HCT116 (cell line): ENCODE data around the gene SPEF2. TPM values are rescaled to one million over a fixed set of nuclear protein-coding genes. Genes with fewer than 3 reads are reported as not detected.

ENCODE experiments used
- ATAC-seq: fragments of 200-7000 bp; cut with Tn5 transposase; 2 replicates; pipeline ENCODE4 v1.9.1; 2020; ENCODE audit warnings: mild to moderate bottlenecking, moderate library complexity
- BruUV-seq: library from RNA; stranded (reverse); fragments of 400-500 nt; replicated peaks from 2 replicates; lab custom pipeline; 2021; lab: Mats Ljungman, UMichigan
- CTCF ChIA-PET: fragments of 300-600 bp; sonication (Branson Sonifier 250); formaldehyde crosslinking; loops from one replicate; lab custom pipeline; 2021; ENCODE audit warnings: antibody characterized with exemption; lab: Charles Lee
- POLR2A ChIA-PET: fragments of 300-600, 350-600 bp; sonication (Branson Sonifier 250); formaldehyde crosslinking; loops from one replicate; lab custom pipeline; 2021; ENCODE audit warnings: antibody characterized with exemption; lab: Charles Lee
- RAD21 ChIA-PET, 2 experiments: fragments of 300-600 bp; sonication (Branson Sonifier 250); formaldehyde crosslinking; loops; one replicate each; lab custom pipeline; 2023; ENCODE audit warnings: low total read pairs in 2 of 2; ENCODE audit not compliant: uncharacterized antibody in 2 of 2, unreplicated experiment in 2 of 2, low non-redundant PET in 1 of 2; lab: Charles Lee
- DNase-seq: peaks from one replicate; pipeline ENCODE4 v3.0.0-alpha.2; 2010; ENCODE audit warnings: low read depth, low spot score
- H2AFZ ChIP-seq: fragments of 200-600 bp; shearing (Covaris generic), sonication (generic); 2 replicates; pipeline ENCODE4 v1.6.1; 2017; ENCODE audit warnings: low read depth, mixed run types, mixed read lengths, antibody characterized with exemption, low read length; ENCODE audit not compliant: poor library complexity, severe bottlenecking
- H3K27ac ChIP-seq: 2 replicates; pipeline ENCODE4 v1.5.1; 2012; ENCODE audit warnings: low read depth, low read length
- H3K27me3 ChIP-seq: fragments of 200-600 bp; sonication (generic); 2 replicates; pipeline ENCODE4 v1.6.1; 2016; ENCODE audit warnings: mixed run types, low read length, mixed read lengths; ENCODE audit not compliant: insufficient read depth
- H3K36me3 ChIP-seq, 2 experiments: fragments of 200-500 bp in 1 of 2; fragments of 200-600 bp in 1 of 2; sonication (Bioruptor generic) in 1 of 2; sonication (generic) in 1 of 2; 2 replicates each; pipeline versions ENCODE4 v1.5.1 to v1.6.1; 2014 to 2016; ENCODE audit warnings: low read length in 2 of 2, inconsistent platforms in 1 of 2, mixed read lengths in 1 of 2, mixed run types in 1 of 2; ENCODE audit not compliant: insufficient read depth in 2 of 2, control insufficient read depth in 1 of 2
- H3K4me1 ChIP-seq, 2 experiments: fragments of 200-600 bp in 1 of 2; sonication (generic) in 1 of 2; 2 replicates each; pipeline versions ENCODE4 v1.5.1 to v1.6.1; 2012 to 2017; ENCODE audit warnings: low read length in 2 of 2, inconsistent platforms in 1 of 2, mild to moderate bottlenecking in 1 of 2, mixed read lengths in 1 of 2, mixed run types in 1 of 2, moderate library complexity in 1 of 2; ENCODE audit not compliant: insufficient read depth in 2 of 2, control insufficient read depth in 1 of 2
- H3K4me2 ChIP-seq: fragments of 200-600 bp; sonication (generic); 2 replicates; pipeline ENCODE4 v1.6.1; 2017; ENCODE audit warnings: mixed run types, low read length, mixed read lengths
- H3K4me3 ChIP-seq, 2 experiments: fragments of 200-600 bp in 1 of 2; sonication (generic) in 1 of 2; replicated peaks in 1 of 2; 2 replicates each; pipeline ENCODE4 v1.5.1; 2011 to 2016; ENCODE audit warnings: low read length in 2 of 2, control low read depth in 1 of 2, low read depth in 1 of 2, mild to moderate bottlenecking in 1 of 2, mixed read lengths in 1 of 2, mixed run types in 1 of 2
- H3K79me2 ChIP-seq: fragments of 200-600 bp; sonication (generic); 2 replicates; pipeline ENCODE4 v1.6.1; 2017; ENCODE audit warnings: mild to moderate bottlenecking, mixed run types, low read length, moderate library complexity, mixed read lengths; ENCODE audit not compliant: insufficient read depth
- H3K9ac ChIP-seq: fragments of 200-600 bp; sonication (generic); 2 replicates; pipeline ENCODE4 v1.6.1; 2016; ENCODE audit warnings: low read length, mixed read lengths
- H3K9me2 ChIP-seq: fragments of 200-600 bp; sonication (generic), shearing (Covaris generic); 2 replicates; pipeline ENCODE4 v1.6.1; 2017; ENCODE audit warnings: mixed run types, mild to moderate bottlenecking, moderate library complexity; ENCODE audit not compliant: insufficient read depth
- H3K9me3 ChIP-seq, 2 experiments: fragments of 200-500 bp in 1 of 2; fragments of 200-600 bp in 1 of 2; sonication (Bioruptor generic) in 1 of 2; sonication (generic) in 1 of 2; 2 replicates each; pipeline ENCODE4 v1.6.1; 2014 to 2017; ENCODE audit warnings: low read length in 2 of 2, mixed read lengths in 2 of 2, inconsistent platforms in 1 of 2, low read depth in 1 of 2, mild to moderate bottlenecking in 1 of 2, mixed run types in 1 of 2, moderate library complexity in 1 of 2; ENCODE audit not compliant: control insufficient read depth in 1 of 2, insufficient read depth in 1 of 2
- H4K20me1 ChIP-seq: fragments of 200-600 bp; sonication (generic), shearing (Covaris generic); 2 replicates; pipeline ENCODE4 v1.6.1; 2017; ENCODE audit warnings: mixed run types, mild to moderate bottlenecking, moderate library complexity; ENCODE audit not compliant: insufficient read depth
- CEBPB ChIP-seq: IDR thresholded peaks from 2 replicates; pipeline ENCODE4 v1.6.1; 2012; ENCODE audit warnings: low read depth
- CTCF ChIP-seq, 3 experiments: fragments of 200-600 bp in 1 of 3; sonication (generic) in 1 of 3; IDR thresholded peaks in 2 of 3; conservative IDR thresholded peaks in 1 of 3; 2 replicates each; pipeline ENCODE4 v1.5.1; 2012 to 2017; ENCODE audit warnings: low read depth in 2 of 3, low read length in 2 of 3, antibody characterized with exemption in 1 of 3, borderline replicate concordance in 1 of 3, control low read depth in 1 of 3, mild to moderate bottlenecking in 1 of 3, mixed read lengths in 1 of 3, mixed run types in 1 of 3, moderate library complexity in 1 of 3; ENCODE audit not compliant: insufficient read depth in 1 of 3
- ELF1 ChIP-seq: IDR thresholded peaks from 2 replicates; pipeline ENCODE4 v1.6.1; 2012; ENCODE audit warnings: low read depth, borderline replicate concordance
- FOSL1 ChIP-seq: IDR thresholded peaks from 2 replicates; pipeline ENCODE4 v1.6.1; 2012; ENCODE audit warnings: low read depth
- JUND ChIP-seq: IDR thresholded peaks from 2 replicates; pipeline ENCODE4 v1.6.1; 2012
- POLR2A ChIP-seq: IDR thresholded peaks from 2 replicates; pipeline ENCODE4 v1.7.0; 2011; ENCODE audit warnings: borderline replicate concordance; ENCODE audit not compliant: insufficient read depth, insufficient read length; ENCODE audit errors: extremely low read depth
- POLR2AphosphoS5 ChIP-seq: IDR thresholded peaks from 2 replicates; pipeline ENCODE4 v1.6.1; 2011; ENCODE audit warnings: mild to moderate bottlenecking, low read depth, low read length, moderate library complexity
- RAD21 ChIP-seq: IDR thresholded peaks from 2 replicates; pipeline ENCODE4 v1.6.1; 2012; ENCODE audit warnings: low read depth, mild to moderate bottlenecking
- REST ChIP-seq: IDR thresholded peaks from 2 replicates; pipeline ENCODE4 v1.6.1; 2012; ENCODE audit warnings: low read depth
- SRF ChIP-seq: IDR thresholded peaks from 2 replicates; pipeline ENCODE4 v1.6.1; 2012; ENCODE audit warnings: low read depth
- TCF7L2 ChIP-seq: IDR thresholded peaks from 2 replicates; pipeline ENCODE4 v1.7.0; 2011; ENCODE audit warnings: borderline replicate concordance, inconsistent platforms; ENCODE audit not compliant: insufficient read depth, insufficient read length; ENCODE audit errors: extremely low read depth
- ZBTB33 ChIP-seq: IDR thresholded peaks from 2 replicates; pipeline ENCODE4 v1.6.1; 2011; ENCODE audit warnings: mild to moderate bottlenecking, low read length, moderate library complexity; ENCODE audit not compliant: insufficient replicate concordance; ENCODE audit errors: extremely low read depth
- ZNF274 ChIP-seq: fragments of 200-500 bp; sonication (Bioruptor generic); IDR thresholded peaks from 2 replicates; pipeline ENCODE4 v1.6.1; 2014; ENCODE audit warnings: mild to moderate bottlenecking, low read depth, low read length, inconsistent platforms
- intact Hi-C: fragments of 100-400 bp; cut with micrococcal nuclease; formaldehyde crosslinking; loops from 2 replicates; pipeline ENCODE4 v1.10.0; 2022
- total RNA-seq: library from RNA; stranded (reverse); gene quantifications from one replicate; pipeline ENCODE4 v1.2.1, GENCODE V29; 2021; ENCODE audit not compliant: unreplicated experiment

SPEF2 gene
- total RNA-seq, 1 experiment from 2014 or later: 4.6 TPM

GRCh38 chr5:35783551-35783950 lies 165.9 kb downstream of the SPEF2 start:
- peaks cover 23% of the 10 kb centered on the region for H3K27me3 ChIP-seq
- ChIA-PET POLR2A (no interaction called here), CTCF (no interaction called here), RAD21 (no interaction called here)
- intact Hi-C loops: no loop called here
- no peak overlapping the region for H3K4me3 ChIP-seq
- H2AFZ ChIP-seq: no peak overlapping the region
- DNase-seq: no peak
- no peaks in the 10 kb centered on the region for H3K79me2 ChIP-seq
- H3K9me2 ChIP-seq: 0 out of 2 replicates have a peak, but pooled peaks cover 2% of the 10 kb centered on the region
- TF ChIP-seq RAD21: no peak
- BruUV-seq: no TSS peak
- no peak overlapping the region for H3K9ac ChIP-seq
- H3K9me3 ChIP-seq: no peaks in the 10 kb centered on the region
- no peak overlapping the region for H3K4me2 ChIP-seq
- H3K27ac ChIP-seq: no peak overlapping the region
- no peaks in the 10 kb centered on the region for H4K20me1 ChIP-seq
- no peaks in the 10 kb centered on the region for H3K36me3 ChIP-seq
- ATAC-seq: no peak
- H3K4me1 ChIP-seq: no peaks in the 10 kb centered on the region

DNA sequence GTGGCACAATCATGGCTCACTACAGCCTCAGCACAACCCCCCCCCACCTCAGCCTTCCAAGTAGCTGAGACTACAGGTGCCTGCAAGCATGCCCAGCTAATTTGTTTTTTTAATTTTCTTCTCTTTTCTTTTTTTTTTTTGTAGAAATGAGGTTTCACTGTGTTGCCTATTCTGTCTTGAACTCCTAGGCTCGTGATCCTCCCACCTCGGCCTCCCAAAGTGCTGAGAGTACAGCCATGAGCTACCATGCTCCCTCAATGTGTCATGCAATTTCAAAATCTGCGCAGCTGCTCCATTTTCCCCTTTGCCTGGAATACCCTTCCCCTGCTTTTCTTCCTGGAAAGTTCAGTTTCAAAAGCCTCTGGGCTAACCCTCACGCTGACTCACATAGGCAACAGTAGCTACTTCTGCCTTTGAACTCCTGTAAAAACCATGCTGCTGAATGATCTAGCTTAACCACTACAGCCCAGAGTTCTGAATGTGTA lies 168.0 kb downstream of the SPEF2 start:
- ChIA-PET CTCF (no interaction called here), POLR2A (no interaction called here), RAD21 (no interaction called here)
- intact Hi-C loops: no loop called here
- DNase-seq (no peak), ATAC-seq (no peak)
- H2AFZ ChIP-seq: no peak overlapping the region
- H3K9ac ChIP-seq: no peak overlapping the region
- BruUV-seq: no TSS peak
- no peaks in the 10 kb centered on the region for H3K79me2 ChIP-seq
- no peaks in the 10 kb centered on the region for H3K4me1 ChIP-seq
- peaks cover 22% of the 10 kb centered on the region; the same call in 1 of the 2 replicates for H3K27me3 ChIP-seq
- H3K9me2 ChIP-seq: 0 out of 2 replicates have a peak, but pooled peaks cover 2% of the 10 kb centered on the region
- no peak overlapping the region for H3K4me2 ChIP-seq
- no peaks in the 10 kb centered on the region for H4K20me1 ChIP-seq
- H3K4me3 ChIP-seq: no peak overlapping the region
- H3K9me3 ChIP-seq: no peaks in the 10 kb centered on the region
- no peaks in the 10 kb centered on the region for H3K36me3 ChIP-seq
- no peak overlapping the region for H3K27ac ChIP-seq
- TF ChIP-seq REST (no peak), ZNF274 (no peak), SRF (no peak), CTCF (IDR thresholded peaks at IDR 0.05 in 2 of 3, conservative IDR thresholded peaks at IDR 0.05 in 1 of 3; ENCODE audit: borderline replicate concordance in 1 of 3, insufficient read depth in 1 of 3, low read depth in 2 of 3, low read length in 2 of 3) (no peak), RAD21 (no peak), ELF1 (no peak), ZBTB33 (no peak), POLR2AphosphoS5 (no peak), TCF7L2 (no peak), FOSL1 (no peak), CEBPB (no peak), POLR2A (no peak), JUND (no peak)
